Naive B cell (primary cell): ENCODE data around the gene AKNAD1. TPM values are rescaled to one million over a fixed set of nuclear protein-coding genes. Genes with fewer than 3 reads are reported as not detected.
"Not testable (repeated sequence)": the region's sequence is repeated elsewhere in the genome, so short reads cannot be mapped to it uniquely, and the experiment has no call there.

Source experiments
- ATAC-seq, 2 donors: fragments of 150-1000 bp; cut with Tn5 transposase; 2 replicates each; pipeline ENCODE4 v1.10.0; 2021; ENCODE audit warnings: low read depth in 2 of 2, mild to moderate bottlenecking in 2 of 2, moderate library complexity in 2 of 2
- DNase-seq: peaks from one replicate; pipeline ENCODE4 v3.0.0; 2022
- H3K27ac Mint-ChIP-seq, 6 donors: one replicate each; pipeline ENCODE4 v1.8.0; 2020 to 2022; ENCODE audit warnings: mild to moderate bottlenecking in 6 of 6, mixed read lengths in 6 of 6, moderate library complexity in 5 of 6, inconsistent platforms in 2 of 6
- H3K27me3 Mint-ChIP-seq, 3 donors: one replicate each; pipeline ENCODE4 v1.8.0; 2021 to 2022; ENCODE audit warnings: mixed read lengths in 3 of 3, mild to moderate bottlenecking in 1 of 3
- H3K36me3 Mint-ChIP-seq, 2 donors: one replicate each; pipeline ENCODE4 v1.8.0; 2020 to 2022; ENCODE audit warnings: mixed read lengths in 2 of 2, inconsistent platforms in 1 of 2, mild to moderate bottlenecking in 1 of 2
- H3K4me1 Mint-ChIP-seq, 3 donors: one replicate each; pipeline ENCODE4 v1.8.0; 2020 to 2022; ENCODE audit warnings: mixed read lengths in 3 of 3, inconsistent platforms in 1 of 3, mild to moderate bottlenecking in 1 of 3, moderate library complexity in 1 of 3
- H3K4me3 Mint-ChIP-seq, 8 donors: one replicate each; pipeline ENCODE4 v1.8.0; 2020 to 2022; ENCODE audit warnings: mild to moderate bottlenecking in 8 of 8, mixed read lengths in 8 of 8, moderate library complexity in 8 of 8, inconsistent platforms in 2 of 8
- H3K9me3 Mint-ChIP-seq, 7 donors: one replicate each; pipeline ENCODE4 v1.8.0; 2020 to 2022; ENCODE audit warnings: mixed read lengths in 7 of 7, mild to moderate bottlenecking in 5 of 7, inconsistent platforms in 2 of 7, moderate library complexity in 1 of 7
- polyA plus RNA-seq, 6 donors: library from polyadenylated mRNA; unstranded; fragments of 300-500 nt; fragmentation: Illumina TruSeq; gene quantifications; one replicate each; pipeline ENCODE4 v1.2.3, GENCODE V29; 2021; ENCODE audit warnings: low read depth in 6 of 6

The AKNAD1 gene
- not detected for polyA plus RNA-seq

GRCh38 chr1:108856994-108857393 lies at the start of gene AKNAD1:
TSS of gene AKNAD1 (minus strand) at chr1:108857094. CDS start at chr1:108852664, 4,430 bp downstream.
- H3K27me3 Mint-ChIP-seq, result peaks cover 12 to 26% (median 14%) of the 10 kb centered on the region in 3 donors
- H3K4me3 Mint-ChIP-seq, result no peak within 1 kb of the TSS
- peaks cover 6 to 8% (median 8%) of the 10 kb centered on the region in 3 donors for H3K4me1 Mint-ChIP-seq
- ATAC-seq, result no peak
- DNase-seq, result no peak
- no peaks in the 10 kb centered on the region for H3K9me3 Mint-ChIP-seq
- no peaks in the 10 kb centered on the region for H3K36me3 Mint-ChIP-seq
- H3K27ac Mint-ChIP-seq, result no peak within 1 kb of the TSS

- Mint-ChIP-seq H3K9me3 (no peaks in the 10 kb centered on the region), H3K36me3 (no peaks in the 10 kb centered on the region), H3K4me1 (no peaks in the 10 kb centered on the region)
Measured at GRCh38 chr1:108901106-108901505, 44.2 kb upstream of the AKNAD1 start.

GRCh38 chr1:108897865-108898720 lies 41.2 kb upstream of the AKNAD1 start:
- Mint-ChIP-seq H3K4me3 (no peak overlapping the region), H3K27me3 (no peaks in the 10 kb centered on the region), H3K27ac (peak overlapping the region in 1 of 6 donors; percentile 13), H3K9me3 (no peaks in the 10 kb centered on the region), H3K4me1 (no peaks in the 10 kb centered on the region), H3K36me3 (no peaks in the 10 kb centered on the region)
- peak; percentile 51 for DNase-seq
- peak; percentile 71 to 75 for ATAC-seq

More at GRCh38 chr1:108901106-108901505, 44.2 kb upstream of the AKNAD1 start:
- no peak overlapping the region for H3K27ac Mint-ChIP-seq
- H3K4me3 Mint-ChIP-seq, result no peak overlapping the region
- no peak for DNase-seq
- H3K27me3 Mint-ChIP-seq, result no peaks in the 10 kb centered on the region
- no peak for ATAC-seq

GRCh38 chr1:108896146-108897145 lies 39.6 kb upstream of the AKNAD1 start:
- no peak overlapping the region for H3K4me3 Mint-ChIP-seq
- no peaks in the 10 kb centered on the region for H3K9me3 Mint-ChIP-seq
- no peak for DNase-seq
- H3K4me1 Mint-ChIP-seq, result no peaks in the 10 kb centered on the region
- no peaks in the 10 kb centered on the region for H3K36me3 Mint-ChIP-seq
- H3K27me3 Mint-ChIP-seq, result no peaks in the 10 kb centered on the region
- peak overlapping the region in 1 of 6 donors; percentile 8 for H3K27ac Mint-ChIP-seq
- no peak for ATAC-seq

- H3K4me3 Mint-ChIP-seq, result no peak overlapping the region
- H3K27ac Mint-ChIP-seq, result no peak overlapping the region
- H3K4me1 Mint-ChIP-seq, result no peaks in the 10 kb centered on the region
- ATAC-seq, result no peak
- DNase-seq, result no peak
- no peaks in the 10 kb centered on the region for H3K36me3 Mint-ChIP-seq
- no peaks in the 10 kb centered on the region for H3K9me3 Mint-ChIP-seq
- H3K27me3 Mint-ChIP-seq, result no peaks in the 10 kb centered on the region
Measured at GRCh38 chr1:108893141-108893530, 36.2 kb upstream of the AKNAD1 start.

GRCh38 chr1:108892356-108893140 lies 35.7 kb upstream of the AKNAD1 start:
- Mint-ChIP-seq H3K27ac (no peak overlapping the region), H3K27me3 (no peaks in the 10 kb centered on the region), H3K4me3 (no peak overlapping the region), H3K4me1 (no peaks in the 10 kb centered on the region), H3K9me3 (no peaks in the 10 kb centered on the region), H3K36me3 (no peaks in the 10 kb centered on the region)
- no peak for DNase-seq
- ATAC-seq, result no peak

GRCh38 chr1:108889706-108890384 lies 33.0 kb upstream of the AKNAD1 start:
- Mint-ChIP-seq H3K27me3 (no peaks in the 10 kb centered on the region), H3K4me3 (no peak overlapping the region), H3K27ac (no peak overlapping the region), H3K4me1 (no peaks in the 10 kb centered on the region), H3K36me3 (no peaks in the 10 kb centered on the region), H3K9me3 (no peaks in the 10 kb centered on the region)
- DNase-seq (no peak), ATAC-seq (no peak)

GRCh38 chr1:108889006-108889645 lies 32.2 kb upstream of the AKNAD1 start:
- not testable (repeated sequence) for ATAC-seq, H3K36me3 Mint-ChIP-seq, H3K9me3 Mint-ChIP-seq, H3K4me3 Mint-ChIP-seq, H3K27ac Mint-ChIP-seq, H3K27me3 Mint-ChIP-seq, H3K4me1 Mint-ChIP-seq, DNase-seq

- no peaks in the 10 kb centered on the region for H3K27me3 Mint-ChIP-seq
- H3K36me3 Mint-ChIP-seq, result no peaks in the 10 kb centered on the region
- no peak for ATAC-seq
- H3K9me3 Mint-ChIP-seq, result no peaks in the 10 kb centered on the region
- DNase-seq, result no peak
- H3K4me1 Mint-ChIP-seq, result no peaks in the 10 kb centered on the region
- no peak overlapping the region for H3K4me3 Mint-ChIP-seq
- H3K27ac Mint-ChIP-seq, result no peak overlapping the region
Measured at GRCh38 chr1:108886292-108886691, 29.4 kb upstream of the AKNAD1 start.

GRCh38 chr1:108884968-108885367 lies 28.1 kb upstream of the AKNAD1 start:
- no peaks in the 10 kb centered on the region for H3K9me3 Mint-ChIP-seq
- DNase-seq (no peak), ATAC-seq (no peak)
- H3K27ac Mint-ChIP-seq, result no peak overlapping the region
- no peaks in the 10 kb centered on the region for H3K27me3 Mint-ChIP-seq
- no peaks in the 10 kb centered on the region for H3K36me3 Mint-ChIP-seq
- H3K4me1 Mint-ChIP-seq, result no peaks in the 10 kb centered on the region
- H3K4me3 Mint-ChIP-seq, result no peak overlapping the region

- H3K4me3 Mint-ChIP-seq, result no peak overlapping the region
- no peak for DNase-seq
- H3K27ac Mint-ChIP-seq, result peak overlapping the region in 1 of 6 donors; percentile 79
- no peaks in the 10 kb centered on the region for H3K27me3 Mint-ChIP-seq
- no peak for ATAC-seq
- no peaks in the 10 kb centered on the region for H3K36me3 Mint-ChIP-seq
- peaks cover 4 to 5% (median 4%) of the 10 kb centered on the region in 3 donors for H3K4me1 Mint-ChIP-seq
- no peaks in the 10 kb centered on the region for H3K9me3 Mint-ChIP-seq
Measured at GRCh38 chr1:108882837-108883236, 25.9 kb upstream of the AKNAD1 start.

- no peaks in the 10 kb centered on the region for H3K27me3 Mint-ChIP-seq
- H3K9me3 Mint-ChIP-seq, result no peaks in the 10 kb centered on the region
- no peak overlapping the region for H3K4me3 Mint-ChIP-seq
- DNase-seq (no peak), ATAC-seq (no peak)
- no peak overlapping the region for H3K27ac Mint-ChIP-seq
- H3K4me1 Mint-ChIP-seq, result peaks cover 6 to 12% (median 11%) of the 10 kb centered on the region in 3 donors
- H3K36me3 Mint-ChIP-seq, result no peaks in the 10 kb centered on the region
Measured at GRCh38 chr1:108881369-108881768, 24.5 kb upstream of the AKNAD1 start.
